B cell (primary cell): Measurements from ENCODE around the gene CPLX3. TPM values are rescaled to one million over a fixed set of nuclear protein-coding genes. Genes with fewer than 3 reads are reported as not detected.
A peak's percentile ranks its signal among the peaks of the same experiment; 100 is the strongest.

ENCODE experiments used
- ATAC-seq: fragments of 200-7000 bp; cut with Tn5 transposase; one replicate; pipeline ENCODE4 v1.10.0; 2021; ENCODE audit warnings: low read depth, mild to moderate bottlenecking, moderate number of reproducible peaks, moderate library complexity
- CTCF ChIA-PET: fragments of 350-600 bp; sonication (Branson Sonifier 250); formaldehyde crosslinking; loops from one replicate; lab custom pipeline; 2021; ENCODE audit warnings: antibody characterized with exemption, inconsistent platforms; lab: Charles Lee
- POLR2A ChIA-PET: fragments of 350-600 bp; sonication (Branson Sonifier 250); formaldehyde crosslinking; loops from one replicate; lab custom pipeline; 2021; ENCODE audit warnings: antibody characterized with exemption; lab: Charles Lee
- DNase-seq: peaks from one replicate; pipeline ENCODE4 v3.0.0; 2013
- H2AFZ ChIP-seq: 2 replicates; pipeline ENCODE4 v1.6.1; 2012; ENCODE audit warnings: mild to moderate bottlenecking, low read depth, low read length; ENCODE audit not compliant: insufficient read depth, poor library complexity, severe bottlenecking
- H3K27ac ChIP-seq, 2 donors: 1 replicate in 1 of 2; 2 replicates in 1 of 2; pipeline ENCODE4 v1.5.1; 2012 to 2013; ENCODE audit warnings: low read length in 2 of 2, mild to moderate bottlenecking in 2 of 2, moderate library complexity in 1 of 2
- H3K27me3 ChIP-seq, 4 experiments: fragments of 200-600 bp in 1 of 4; sonication (generic) in 1 of 4; replicated peaks in 1 of 4; 1 replicate in 2 of 4; 2 replicates in 2 of 4; pipeline versions ENCODE4 v1.6.1 to v1.7.0; 2013 to 2016; ENCODE audit warnings: low read length in 3 of 4, mild to moderate bottlenecking in 2 of 4, mixed read lengths in 1 of 4, moderate library complexity in 1 of 4; ENCODE audit not compliant: insufficient read depth in 4 of 4, control insufficient read depth in 3 of 4; ENCODE audit errors: control extremely low read depth in 1 of 4
- H3K36me3 ChIP-seq, 2 experiments: replicated peaks in 1 of 2; 1 replicate in 1 of 2; 2 replicates in 1 of 2; pipeline versions ENCODE4 v1.6.1 to v1.7.1; 2013; ENCODE audit warnings: low read length in 1 of 2; ENCODE audit not compliant: insufficient read depth in 2 of 2, control insufficient read depth in 1 of 2; ENCODE audit errors: control extremely low read depth in 1 of 2, extremely low read depth in 1 of 2
- H3K4me1 ChIP-seq, 2 donors: fragments of 200-600 bp in 1 of 2; sonication (generic) in 1 of 2; 1 replicate in 1 of 2; 2 replicates in 1 of 2; pipeline versions ENCODE4 v1.5.1 to v1.6.1; 2013 to 2017; ENCODE audit warnings: low read length in 2 of 2; ENCODE audit not compliant: control insufficient read depth in 2 of 2, insufficient read depth in 2 of 2
- H3K4me2 ChIP-seq: replicated peaks from 2 replicates; pipeline ENCODE3; 2012; ENCODE audit warnings: mild to moderate bottlenecking, low read depth, low read length; ENCODE audit not compliant: poor library complexity, severe bottlenecking
- H3K4me3 ChIP-seq, 5 experiments: fragments of 200-600 bp in 1 of 5; sonication (generic) in 1 of 5; 1 replicate in 3 of 5; 2 replicates in 2 of 5; pipeline versions ENCODE4 v1.5.1 to v1.7.0; 2011 to 2016; ENCODE audit warnings: low read length in 4 of 5, mild to moderate bottlenecking in 4 of 5, low read depth in 2 of 5, control low read depth in 1 of 5, moderate library complexity in 1 of 5; ENCODE audit not compliant: insufficient read depth in 1 of 5; ENCODE audit errors: control extremely low read depth in 1 of 5, extremely low read depth in 1 of 5
- H3K79me2 ChIP-seq: fragments of 200-600 bp; sonication (generic); one replicate; pipeline ENCODE4 v1.6.0; 2016; ENCODE audit warnings: low read length; ENCODE audit not compliant: control insufficient read depth, insufficient read depth
- H3K9ac ChIP-seq: fragments of 200-600 bp; sonication (generic); 2 replicates; pipeline ENCODE4 v1.6.1; 2017; ENCODE audit warnings: mild to moderate bottlenecking, low read length, moderate library complexity
- H3K9me3 ChIP-seq, 3 donors: one replicate each; pipeline versions ENCODE4 v1.6.1 to v1.7.1; 2013; ENCODE audit warnings: low read length in 2 of 3; ENCODE audit not compliant: control insufficient read depth in 2 of 3, insufficient read depth in 1 of 3; ENCODE audit errors: control extremely low read depth in 1 of 3
- H4K20me1 ChIP-seq: 2 replicates; pipeline ENCODE4 v1.6.0; 2012; ENCODE audit warnings: mild to moderate bottlenecking, low read length; ENCODE audit not compliant: insufficient read depth, control insufficient read depth, poor library complexity, severe bottlenecking
- H3K27ac Mint-ChIP-seq: one replicate; pipeline ENCODE4 v1.8.0; 2021; ENCODE audit warnings: mixed read lengths
- H3K27me3 Mint-ChIP-seq: one replicate; pipeline ENCODE4 v1.8.0; 2021; ENCODE audit warnings: mixed read lengths
- H3K4me1 Mint-ChIP-seq: one replicate; pipeline ENCODE4 v1.8.0; 2021; ENCODE audit warnings: mixed read lengths
- H3K4me3 Mint-ChIP-seq: one replicate; pipeline ENCODE4 v1.8.0; 2021; ENCODE audit warnings: mixed read lengths
- H3K9me3 Mint-ChIP-seq: one replicate; pipeline ENCODE4 v1.8.0; 2022; ENCODE audit warnings: mixed read lengths; ENCODE audit not compliant: insufficient read depth
- EZH2 ChIP-seq: IDR thresholded peaks from 2 replicates; pipeline ENCODE4 v1.6.1; 2012; ENCODE audit warnings: borderline replicate concordance, low read depth, mild to moderate bottlenecking, moderate library complexity, low read length; ENCODE audit not compliant: insufficient read depth, poor library complexity, severe bottlenecking
- WGBS: methylation state at CpG from one replicate; pipeline ENCODE4 v1.1.5; 2013; ENCODE audit warnings: missing lambda C conversion rate; ENCODE audit not compliant: insufficient coverage; 5-methylcytosine and 5-hydroxymethylcytosine counted together
- intact Hi-C: fragments of 100-400 bp; cut with micrococcal nuclease; formaldehyde crosslinking; loops from one replicate; pipeline ENCODE4 v1.10.0; 2022
- polyA plus RNA-seq: library from polyadenylated mRNA; depleted of rRNA; stranded (reverse); fragments of >200 nt; gene quantifications from 2 replicates; pipeline ENCODE4 v1.2.3, GENCODE V29; 2012
- total RNA-seq, 2 donors: library from RNA; stranded (reverse); fragments of 120-200 nt in 1 of 2; gene quantifications; 1 replicate in 1 of 2; 2 replicates in 1 of 2; pipeline versions ENCODE4 v1.2.3 to v1.2.4, GENCODE V29; 2013 to 2022
- TF ChIP-seq, protein P1 (sequence below): fragments of 200-600 bp; IDR thresholded peaks from one replicate; pipeline ENCODE4 v1.8.0; 2022; ENCODE audit warnings: antibody characterized with exemption, mild to moderate bottlenecking

The CPLX3 gene
- total and polyA plus RNA-seq, 2 donors (not counting 1 experiment from before 2014, with no cell fraction given): 0.60 TPM; not detected in 1

DNA sequence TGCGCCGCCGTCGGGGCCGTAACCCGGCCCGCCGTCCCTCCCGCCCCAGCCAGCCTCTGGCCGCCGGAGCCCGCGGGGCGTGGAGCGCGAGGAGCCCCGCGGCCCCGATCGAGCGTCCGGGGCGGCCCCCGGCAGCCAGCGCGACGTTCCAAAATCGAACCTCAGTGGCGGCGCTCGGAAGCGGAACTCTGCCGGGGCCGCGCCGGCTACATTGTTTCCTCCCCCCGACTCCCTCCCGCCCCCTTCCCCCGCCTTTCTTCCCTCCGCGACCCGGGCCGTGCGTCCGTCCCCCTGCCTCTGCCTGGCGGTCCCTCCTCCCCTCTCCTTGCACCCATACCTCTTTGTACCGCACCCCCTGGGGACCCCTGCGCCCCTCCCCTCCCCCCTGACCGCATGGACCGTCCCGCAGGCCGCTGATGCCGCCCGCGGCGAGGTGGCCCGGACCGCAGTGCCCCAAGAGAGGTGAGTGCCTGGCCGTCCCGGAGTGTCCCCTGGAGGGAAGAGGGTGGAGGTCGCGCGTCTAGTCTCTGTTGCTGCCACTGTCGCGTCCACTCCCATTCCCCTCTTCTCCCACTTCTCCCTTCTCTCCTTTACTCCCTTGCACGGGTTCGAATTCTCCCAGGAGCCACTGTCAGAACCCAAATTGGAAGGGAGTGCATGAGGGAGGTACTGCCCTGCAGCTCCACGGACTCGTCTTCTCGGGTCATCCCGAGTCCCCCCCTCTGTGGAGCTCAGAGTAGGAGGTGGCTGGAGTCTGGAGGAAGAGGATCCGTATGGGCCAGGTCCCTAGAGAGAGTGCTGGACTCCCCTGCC, 44.0 kb upstream of the CPLX3 start:
- ChIA-PET POLR2A (interaction anchor here (1.6 to 15.2 kb wide), 5 partner anchors 8 to 385 kb away, joined by 4 to 572 read pairs (median 16); no protein-coding TSS in a partner anchor), CTCF (interaction anchor here (1.0 to 37.1 kb wide), 5 partner anchors 2 to 400 kb away, joined by 3 to 2548 read pairs (median 4); partner anchors contain the start of genes CSK and LMAN1L)
- intact Hi-C loops: loop anchor here (10.0 kb wide), 1 partner anchor 348 kb away; the partner anchor contains the start of gene SEMA7A
- H3K36me3 ChIP-seq: peaks cover 0 to 10% of the 10 kb centered on the region in 2 experiments
- H4K20me1 ChIP-seq: peaks cover 10% of the 10 kb centered on the region
- peak overlapping the region; percentile 42 to 99 (median 86) for H3K4me3 ChIP-seq
- H3K27ac ChIP-seq: peak overlapping the region; percentile 90 to 93
- Mint-ChIP-seq H3K27ac (peak overlapping the region; percentile 96), H3K4me3 (peak overlapping the region; percentile 93), H3K27me3 (no peaks in the 10 kb centered on the region), H3K9me3 (no peaks in the 10 kb centered on the region), H3K4me1 (peaks cover 85% of the 10 kb centered on the region)
- no peaks in the 10 kb centered on the region for H3K27me3 ChIP-seq
- DNase-seq: peak; percentile 88
- peak; percentile 19 for ATAC-seq
- peak overlapping the region; percentile 84 for H3K9ac ChIP-seq
- H2AFZ ChIP-seq: peak overlapping the region; percentile 12
- TF ChIP-seq EZH2: no peak
- TF ChIP-seq, protein P1, sequence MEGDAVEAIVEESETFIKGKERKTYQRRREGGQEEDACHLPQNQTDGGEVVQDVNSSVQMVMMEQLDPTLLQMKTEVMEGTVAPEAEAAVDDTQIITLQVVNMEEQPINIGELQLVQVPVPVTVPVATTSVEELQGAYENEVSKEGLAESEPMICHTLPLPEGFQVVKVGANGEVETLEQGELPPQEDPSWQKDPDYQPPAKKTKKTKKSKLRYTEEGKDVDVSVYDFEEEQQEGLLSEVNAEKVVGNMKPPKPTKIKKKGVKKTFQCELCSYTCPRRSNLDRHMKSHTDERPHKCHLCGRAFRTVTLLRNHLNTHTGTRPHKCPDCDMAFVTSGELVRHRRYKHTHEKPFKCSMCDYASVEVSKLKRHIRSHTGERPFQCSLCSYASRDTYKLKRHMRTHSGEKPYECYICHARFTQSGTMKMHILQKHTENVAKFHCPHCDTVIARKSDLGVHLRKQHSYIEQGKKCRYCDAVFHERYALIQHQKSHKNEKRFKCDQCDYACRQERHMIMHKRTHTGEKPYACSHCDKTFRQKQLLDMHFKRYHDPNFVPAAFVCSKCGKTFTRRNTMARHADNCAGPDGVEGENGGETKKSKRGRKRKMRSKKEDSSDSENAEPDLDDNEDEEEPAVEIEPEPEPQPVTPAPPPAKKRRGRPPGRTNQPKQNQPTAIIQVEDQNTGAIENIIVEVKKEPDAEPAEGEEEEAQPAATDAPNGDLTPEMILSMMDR: no peak
- H3K9me3 ChIP-seq: peaks cover 0 to 6% (median 0%) of the 10 kb centered on the region in 3 donors
- under 1% methylated on average over 40 of the region's 72 CpGs for WGBS
- H3K4me1 ChIP-seq: peaks cover 67 to 84% of the 10 kb centered on the region in 2 donors
- peaks cover 75% of the 10 kb centered on the region for H3K79me2 ChIP-seq
- peak overlapping the region; percentile 91 for H3K4me2 ChIP-seq
